ENCODE results near the gene DPCD. TPM values are rescaled to one million over a fixed set of nuclear protein-coding genes. Genes with fewer than 3 reads are reported as not detected.

Gene DPCD
- total and polyA plus RNA-seq, 10 of the 15 experiments (the other 5 are each of a cell fraction or from before 2014, with no cell fraction given), result 9.7 to 50.9 (median 26.3) TPM

- ATAC-seq (no peak), FAIRE-seq (no peak), DNase-seq (ENCODE audit: low read depth, low spot score) (no peak)
- SMC1A ChIA-PET (ENCODE audit: uncharacterized antibody, unreplicated experiment), result interaction anchor here (0.7 to 1.3 kb wide), 3 partner anchors 9 to 17 kb away, joined by 3 to 5 read pairs (median 4); no protein-coding TSS in a partner anchor
- no peak overlapping the region for H2AFZ ChIP-seq (ENCODE audit: control insufficient read depth, low read depth, low read length)
- in situ Hi-C loops (cut with MboI) (no loop called here), intact Hi-C loops (cut with micrococcal nuclease; ENCODE audit: unreplicated experiment) (no loop called here)
- POLR2A ChIA-PET, result interaction anchor here (0.6 to 1.3 kb wide), 2 partner anchors 10 to 181 kb away, joined by 4 to 6 read pairs; no protein-coding TSS in a partner anchor
- no peak for TF ChIP-seq KDM1A (IDR thresholded peaks at IDR 0.05; ENCODE audit: borderline replicate concordance)
- no peak for TF ChIP-seq ZNF592 (IDR thresholded peaks at IDR 0.05)
- TF ChIP-seq PAX5 (IDR thresholded peaks at IDR 0.05; ENCODE audit: borderline replicate concordance, low read depth, low read length), result no peak
- TF ChIP-seq ZNF24 (IDR thresholded peaks at IDR 0.05), result no peak
- TF ChIP-seq TCF7 (IDR thresholded peaks at IDR 0.05; ENCODE audit: borderline replicate concordance), result no peak
- TF ChIP-seq STAT1 (conservative IDR thresholded peaks at IDR 0.05), result no peak
- no peak for TF ChIP-seq GABPA (IDR thresholded peaks at IDR 0.05; ENCODE audit: low read depth)
- no peak for TF ChIP-seq DPF2 (IDR thresholded peaks at IDR 0.05)
- TF ChIP-seq RELA (IDR thresholded peaks at IDR 0.05; ENCODE audit: borderline replicate concordance, partially characterized antibody), result no peak
- TF ChIP-seq NKRF (conservative IDR thresholded peaks at IDR 0.05), result no peak
- TF ChIP-seq CHD2 (IDR thresholded peaks at IDR 0.05; ENCODE audit: borderline replicate concordance, low read depth, low read length), result no peak
- TF ChIP-seq MEF2B (IDR thresholded peaks at IDR 0.05; ENCODE audit: partially characterized antibody, poor library complexity, severe bottlenecking), result no peak
- no peak for TF ChIP-seq IKZF1 (conservative IDR thresholded peaks at IDR 0.05)
- CTCF ChIA-PET, result interaction anchor here (0.9 to 1.8 kb wide), 4 partner anchors 15 to 195 kb away, joined by 3 to 9 read pairs (median 6); no protein-coding TSS in a partner anchor
- H3K27ac ChIP-seq (ENCODE audit: control insufficient read depth, insufficient read depth), result no peak overlapping the region
- WGBS (ENCODE audit: insufficient coverage, insufficient replicate concordance, low lambda C conversion rate, missing lambda C conversion rate), result 95% methylated on average over 9 of the region's 9 CpGs
- H3K27me3 ChIP-seq (replicated peaks in 1 of 2; ENCODE audit: control insufficient read depth in 2 of 2, insufficient read depth in 2 of 2, low read length in 1 of 2), result no peaks in the 10 kb centered on the region
- RAD21 ChIA-PET (ENCODE audit: unreplicated experiment), result interaction anchor here (1.0 kb wide), 2 partner anchors 195 to 372 kb away, joined by 3 read pairs; no protein-coding TSS in a partner anchor
- H3K9ac ChIP-seq (ENCODE audit: control insufficient read depth, insufficient read depth, low read length), result no peak overlapping the region
- H4K20me1 ChIP-seq (ENCODE audit: control insufficient read depth, insufficient read depth), result no peaks in the 10 kb centered on the region
- H3K4me2 ChIP-seq (ENCODE audit: control insufficient read depth, insufficient read depth), result no peak overlapping the region
- H3K9me3 ChIP-seq (replicated peaks; ENCODE audit: control insufficient read depth, insufficient read depth, low read length), result no peaks in the 10 kb centered on the region
- H3K4me1 ChIP-seq (ENCODE audit: control insufficient read depth, insufficient read depth, low read length), result peaks cover 4% of the 10 kb centered on the region; the same call in 1 of the 2 replicates
- H3K79me2 ChIP-seq (ENCODE audit: control insufficient read depth, insufficient read depth, low read length), result peaks cover 13% of the 10 kb centered on the region
- BruUV-seq (replicated peaks), result no TSS peak
- peaks cover 0 to 3% of the 10 kb centered on the region in 2 experiments; a peak in 3 of 4 replicates for H3K36me3 ChIP-seq (ENCODE audit: control insufficient read depth in 2 of 2, insufficient read depth in 2 of 2, low read length in 1 of 2)
- H3K4me3 ChIP-seq, result no peak overlapping the region
Observed at GRCh38 chr10:101585841-101586240, 2.3 kb upstream of the DPCD start.

Measured in GM12878 (cell line).